ENCODE measurements around the gene CENPX.

GRCh38 chr17:82012261-82012639, 10.4 kb downstream of the CENPX start:
- TF ChIP-seq POLR2A (IDR thresholded peaks at IDR 0.05): no peak
- TF ChIP-seq, protein P1, sequence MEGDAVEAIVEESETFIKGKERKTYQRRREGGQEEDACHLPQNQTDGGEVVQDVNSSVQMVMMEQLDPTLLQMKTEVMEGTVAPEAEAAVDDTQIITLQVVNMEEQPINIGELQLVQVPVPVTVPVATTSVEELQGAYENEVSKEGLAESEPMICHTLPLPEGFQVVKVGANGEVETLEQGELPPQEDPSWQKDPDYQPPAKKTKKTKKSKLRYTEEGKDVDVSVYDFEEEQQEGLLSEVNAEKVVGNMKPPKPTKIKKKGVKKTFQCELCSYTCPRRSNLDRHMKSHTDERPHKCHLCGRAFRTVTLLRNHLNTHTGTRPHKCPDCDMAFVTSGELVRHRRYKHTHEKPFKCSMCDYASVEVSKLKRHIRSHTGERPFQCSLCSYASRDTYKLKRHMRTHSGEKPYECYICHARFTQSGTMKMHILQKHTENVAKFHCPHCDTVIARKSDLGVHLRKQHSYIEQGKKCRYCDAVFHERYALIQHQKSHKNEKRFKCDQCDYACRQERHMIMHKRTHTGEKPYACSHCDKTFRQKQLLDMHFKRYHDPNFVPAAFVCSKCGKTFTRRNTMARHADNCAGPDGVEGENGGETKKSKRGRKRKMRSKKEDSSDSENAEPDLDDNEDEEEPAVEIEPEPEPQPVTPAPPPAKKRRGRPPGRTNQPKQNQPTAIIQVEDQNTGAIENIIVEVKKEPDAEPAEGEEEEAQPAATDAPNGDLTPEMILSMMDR (IDR thresholded peaks at IDR 0.05): no peak
